RPMI8226 (cell line): ENCODE results near the gene ZNF775.
A peak's percentile ranks its signal among the peaks of the same experiment; 100 is the strongest.

Source experiments
- DNase-seq: peaks from one replicate; pipeline ENCODE4 v3.0.0-alpha.2; 2015

The ZNF775 gene

DNA sequence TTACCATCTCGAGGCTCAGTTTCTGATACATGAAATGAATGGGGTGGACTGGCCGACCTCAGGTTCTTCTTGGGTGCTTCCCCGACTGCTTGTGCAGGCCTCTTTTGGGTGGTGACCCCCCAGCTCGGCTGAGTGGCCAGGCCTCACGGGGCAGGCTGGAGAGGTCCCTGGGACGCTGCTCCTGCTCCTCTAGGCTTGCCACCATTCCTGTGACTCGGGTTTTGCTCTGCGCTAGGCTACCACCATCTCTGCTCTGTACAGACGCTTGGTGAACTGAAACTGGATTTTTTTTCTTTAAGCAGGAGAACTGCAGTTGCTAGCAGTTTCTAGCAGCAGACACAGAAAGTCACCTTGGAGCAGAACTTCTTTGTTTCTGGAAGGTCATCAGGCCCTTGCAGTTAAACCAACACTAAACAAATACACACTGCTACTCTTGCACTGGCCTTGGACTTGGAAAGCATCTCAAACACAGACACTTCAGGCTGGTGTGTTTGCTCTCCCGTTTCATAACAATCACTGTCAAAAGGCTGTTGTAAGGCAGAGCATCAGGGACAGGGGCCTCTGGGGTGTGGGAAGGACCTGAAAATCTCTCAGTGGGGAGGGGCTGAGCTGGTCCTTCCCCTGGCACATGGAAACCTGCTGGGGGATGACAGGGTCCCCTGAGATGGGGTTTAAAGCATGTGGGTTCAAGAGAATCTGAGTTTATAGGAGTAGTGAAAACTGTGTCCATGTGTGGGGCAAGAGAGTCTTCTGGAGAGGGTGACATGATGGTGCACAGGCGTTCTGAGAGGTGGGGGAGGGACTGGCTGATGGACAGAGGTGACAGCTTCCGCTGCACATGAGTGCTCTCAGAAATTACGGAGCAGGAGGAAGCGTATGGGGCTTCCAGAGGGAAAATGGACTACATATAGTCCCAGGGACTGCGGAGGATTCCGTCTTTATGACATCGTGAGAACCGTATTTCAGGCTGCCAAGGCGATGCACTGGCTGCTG lies 36.3 kb downstream of the ZNF775 start:
- DNase-seq = peak; percentile 87

DNA sequence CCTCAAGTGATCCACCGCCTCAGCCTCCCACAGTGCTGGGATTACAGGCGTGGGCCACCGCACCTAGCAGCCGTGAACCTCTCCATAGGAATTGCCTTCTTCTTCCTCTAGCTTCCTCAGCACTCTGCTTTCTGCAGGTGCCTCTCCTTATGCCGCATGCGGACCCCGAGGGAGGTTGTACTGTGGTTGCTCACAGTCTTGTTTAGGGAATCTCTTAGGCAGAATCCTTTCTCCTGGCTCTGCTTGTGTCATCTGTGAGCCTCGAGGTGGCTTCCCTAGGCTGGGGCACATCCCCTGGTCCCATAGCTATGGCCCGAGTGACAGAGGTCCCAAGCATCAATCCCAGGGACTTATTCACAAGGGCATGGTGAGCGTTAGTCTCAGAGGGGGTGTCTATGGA lies 38.1 kb downstream of the ZNF775 start:
- no peak for DNase-seq

- no peak for DNase-seq
Measured at GRCh38 chr7:150417863-150418262, 38.7 kb downstream of the ZNF775 start.

- DNase-seq = no peak
Measured at GRCh38 chr7:150420242-150420641, 41.1 kb downstream of the ZNF775 start.

DNA sequence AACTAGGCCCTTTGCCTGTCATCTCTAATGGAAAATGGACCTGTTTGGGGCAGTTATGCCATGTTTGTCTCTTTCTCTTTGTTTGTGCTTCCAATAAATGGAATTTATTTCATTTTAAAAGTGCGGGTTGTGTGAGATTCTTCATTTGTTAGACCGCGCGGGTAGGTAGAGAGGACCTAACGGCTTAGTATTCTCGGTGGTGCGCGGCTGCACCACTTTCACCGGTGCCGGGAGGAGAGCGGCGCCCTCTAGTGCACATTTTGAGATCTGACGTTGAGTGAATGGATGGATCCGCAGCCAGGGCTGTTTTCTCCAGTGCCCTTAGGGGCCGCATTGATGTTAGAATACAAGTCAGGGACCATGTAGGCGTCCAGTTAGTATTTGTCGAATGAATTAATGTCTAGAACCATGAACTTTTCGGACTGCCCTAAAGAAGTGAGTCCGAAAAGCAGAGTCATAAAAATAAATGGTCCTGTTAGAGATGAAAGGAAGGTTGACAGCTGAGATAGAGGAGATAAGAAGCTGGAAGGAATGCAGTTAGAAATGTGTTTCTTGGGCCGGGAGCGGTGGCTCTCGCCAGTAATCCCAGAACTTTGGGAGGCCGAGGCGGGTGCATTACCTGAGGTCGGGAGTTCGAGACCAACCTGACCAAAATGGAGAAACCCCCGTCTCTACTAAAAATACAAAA lies 42.0 kb downstream of the ZNF775 start:
- DNase-seq = peak; percentile 92

- DNase-seq = no peak
Measured at GRCh38 chr7:150421831-150422230, 42.7 kb downstream of the ZNF775 start.

- DNase-seq = no peak
Measured at GRCh38 chr7:150425670-150426069, 46.5 kb downstream of the ZNF775 start.

DNA sequence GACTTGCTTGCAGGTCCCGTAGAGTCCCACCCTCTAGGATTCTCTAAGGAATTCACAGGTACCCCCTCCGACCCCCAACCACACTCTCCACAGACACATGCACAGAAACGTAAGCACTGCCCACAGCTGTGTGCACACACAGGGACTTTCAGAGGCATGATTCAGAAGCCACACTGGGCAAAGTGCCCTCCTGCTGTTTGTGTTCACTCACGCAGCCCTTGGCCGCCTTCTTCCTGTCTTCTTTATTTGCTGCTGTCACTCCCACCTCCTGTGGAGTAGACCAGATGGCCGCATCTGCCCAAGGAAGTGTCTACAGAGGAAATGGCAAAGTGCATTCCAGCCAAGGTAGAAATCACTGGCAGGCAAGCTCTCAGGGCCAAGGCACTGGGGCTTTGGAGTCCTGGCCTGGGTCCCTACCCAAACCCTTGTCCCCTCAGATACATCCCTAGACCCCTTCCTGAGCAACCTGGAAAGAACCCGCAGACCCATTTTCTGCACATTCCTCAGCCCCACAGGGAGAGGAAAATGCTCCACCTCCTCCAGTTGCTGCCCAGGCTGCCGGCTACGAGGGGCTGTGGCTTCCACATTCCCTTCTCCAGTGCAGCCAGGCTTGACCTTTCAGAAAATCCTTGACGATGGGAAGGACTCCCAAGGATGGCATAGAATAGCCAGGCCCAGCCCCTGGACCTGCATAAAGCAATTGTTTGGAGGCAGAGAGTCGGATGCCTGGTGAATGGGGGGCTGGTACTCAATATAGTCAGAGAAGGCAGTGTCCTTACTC lies 49.7 kb downstream of the ZNF775 start:
- DNase-seq = peak; percentile 95

DNA sequence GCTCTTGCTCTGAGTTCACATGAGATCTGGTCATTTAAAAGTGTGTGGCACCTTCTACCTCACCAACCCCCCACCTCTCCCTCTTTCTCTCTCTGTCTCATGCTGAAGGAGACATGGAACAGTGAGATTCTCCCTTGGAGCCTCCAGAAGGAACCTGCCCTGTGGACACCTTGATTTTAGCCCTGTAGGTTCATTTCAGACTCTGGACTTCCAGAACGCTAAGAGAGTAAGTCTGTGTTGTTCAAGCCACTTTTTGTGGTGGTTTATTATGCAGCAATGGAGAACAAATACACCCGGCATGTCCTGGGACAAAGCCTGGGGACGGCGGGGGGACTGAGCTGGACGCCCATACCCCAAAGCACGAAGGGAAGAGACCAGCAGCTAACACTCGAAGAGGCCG lies 50.6 kb downstream of the ZNF775 start:
- no peak for DNase-seq

DNA sequence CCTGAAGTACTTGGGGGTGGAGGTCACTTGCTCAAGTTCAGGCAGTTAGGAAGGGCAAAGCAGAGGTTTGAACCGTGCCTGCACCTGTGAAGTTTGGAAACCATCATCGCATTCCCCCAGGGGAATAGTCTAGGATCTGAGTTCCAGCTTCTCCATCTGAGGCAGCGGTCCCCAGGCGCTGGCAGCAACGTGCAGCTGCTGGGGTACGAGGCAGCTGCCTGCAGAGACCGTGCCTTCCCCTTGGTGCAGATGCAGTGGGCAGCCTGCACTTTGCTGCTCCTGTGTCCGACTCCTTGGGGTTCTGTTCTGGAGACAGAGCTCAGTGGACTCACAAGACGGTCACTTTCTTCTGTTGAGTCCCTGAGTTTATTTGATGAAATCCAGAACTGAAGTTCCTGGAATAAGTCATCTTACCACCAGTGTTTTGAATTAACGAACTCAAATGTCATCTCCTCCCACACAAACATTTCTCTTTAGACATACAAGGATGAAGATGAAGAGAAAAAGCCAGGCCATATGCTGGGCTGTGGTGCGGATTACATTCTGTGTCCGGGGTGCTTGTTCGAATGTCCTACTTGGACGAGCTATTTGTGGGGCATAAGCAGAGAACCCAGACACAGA lies 51.4 kb downstream of the ZNF775 start:
- no peak for DNase-seq

- DNase-seq = no peak
Measured at GRCh38 chr7:150431839-150432658, 52.9 kb downstream of the ZNF775 start.

DNA sequence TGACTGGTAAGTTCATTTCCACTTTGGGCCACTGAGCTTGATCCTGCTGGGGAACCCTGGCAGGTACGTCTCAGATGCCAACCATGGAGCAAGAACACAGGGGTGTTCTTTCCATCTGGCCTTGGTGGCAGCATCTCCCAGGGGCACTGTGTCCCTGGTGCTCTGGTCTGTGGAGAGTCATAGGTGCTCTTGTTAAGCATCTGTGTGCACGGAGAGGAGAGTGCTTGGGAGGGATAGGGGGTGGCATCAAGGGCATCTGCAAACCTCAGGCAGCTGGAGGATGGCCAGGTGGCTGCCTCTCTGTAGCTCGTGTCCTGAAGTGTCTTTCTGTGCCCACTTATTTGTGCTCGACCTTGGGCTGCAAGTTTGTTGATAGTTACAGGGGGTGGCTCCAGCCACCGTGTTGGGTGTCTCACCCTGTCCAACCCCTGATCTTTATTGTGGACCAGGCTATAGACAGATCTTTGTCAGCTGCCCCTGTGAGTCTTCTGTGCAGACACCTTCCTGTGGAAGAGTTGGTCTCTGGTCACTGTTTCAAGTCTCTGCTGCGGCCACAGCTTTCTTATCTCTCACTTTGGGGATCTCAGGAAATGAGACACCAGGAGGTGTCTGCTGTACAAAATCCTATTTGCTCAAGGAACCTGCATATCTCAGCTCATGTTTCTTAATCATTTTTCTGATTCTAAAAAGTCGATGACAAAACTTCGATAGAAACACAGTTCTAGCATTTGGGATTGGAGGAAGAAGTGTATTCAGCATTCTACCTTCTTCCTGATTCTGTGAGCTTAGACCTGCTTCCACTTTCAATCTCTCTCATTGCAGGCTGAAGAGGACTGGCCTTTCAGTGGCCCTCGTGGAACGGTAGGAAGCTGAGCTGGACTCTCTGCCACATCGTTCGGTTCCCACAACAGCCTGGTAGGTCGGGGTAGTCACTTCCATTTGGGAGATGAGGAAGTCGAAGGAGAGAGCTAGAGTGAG lies 54.1 kb downstream of the ZNF775 start:
- DNase-seq = peak; percentile 83

- no peak for DNase-seq
Measured at GRCh38 chr7:150434240-150434639, 55.1 kb downstream of the ZNF775 start.

GRCh38 chr7:150435047-150435389 lies 55.9 kb downstream of the ZNF775 start:
- no peak for DNase-seq

DNA sequence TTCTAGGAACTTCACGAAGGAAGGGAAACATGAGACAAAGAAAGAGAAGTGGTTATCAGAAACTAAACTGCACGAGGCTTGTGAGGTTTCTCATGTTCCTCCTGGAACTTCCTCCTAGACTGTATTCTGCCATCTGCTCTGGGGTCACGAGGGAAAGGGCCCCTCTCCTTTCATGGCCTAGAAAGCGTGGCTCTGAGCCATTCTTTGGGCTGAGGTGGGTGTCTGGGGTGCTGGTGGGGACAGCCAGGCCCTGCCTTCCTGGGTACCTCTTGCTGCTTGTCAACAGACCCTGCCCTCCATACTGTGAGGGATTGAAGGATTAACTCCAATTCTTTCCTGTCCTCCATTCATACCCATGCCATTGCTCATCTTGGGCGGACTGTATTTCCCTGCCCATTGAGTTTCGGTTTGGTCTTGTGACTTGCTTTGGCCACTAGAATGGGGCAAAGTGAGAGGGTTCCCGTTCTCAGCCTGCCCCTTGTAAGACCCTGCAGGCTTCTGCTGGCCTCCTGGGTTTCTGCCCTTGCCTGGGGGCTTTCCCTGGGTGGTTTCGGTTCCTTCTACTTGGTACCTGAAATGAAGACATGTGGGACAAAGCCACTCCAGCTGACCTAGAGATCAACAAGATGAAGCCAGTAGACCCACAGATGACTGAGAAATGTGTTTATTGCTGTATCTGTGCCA lies 56.4 kb downstream of the ZNF775 start:
- peak; percentile 98 for DNase-seq

DNA sequence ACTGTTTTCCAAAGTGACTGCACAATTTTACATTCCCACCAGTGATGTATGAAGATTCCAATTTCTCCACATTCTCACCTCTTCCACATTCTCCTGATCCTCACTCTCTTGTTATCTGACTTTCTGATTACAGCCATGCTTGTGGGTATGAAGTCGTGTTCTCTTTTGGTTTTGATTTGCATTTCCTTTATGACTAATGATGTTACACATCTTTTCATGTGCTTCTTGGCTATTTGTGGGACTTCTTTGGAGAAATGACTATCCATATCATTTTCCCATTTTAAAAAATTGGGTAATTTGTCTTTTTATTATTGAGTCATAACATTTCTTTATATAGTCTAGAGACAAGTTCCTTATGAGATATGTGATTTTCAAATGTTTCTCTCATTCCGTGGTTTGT lies 60.8 kb downstream of the ZNF775 start:
- no peak for DNase-seq

GRCh38 chr7:150441524-150441923 lies 62.4 kb downstream of the ZNF775 start:
- no peak for DNase-seq

DNA sequence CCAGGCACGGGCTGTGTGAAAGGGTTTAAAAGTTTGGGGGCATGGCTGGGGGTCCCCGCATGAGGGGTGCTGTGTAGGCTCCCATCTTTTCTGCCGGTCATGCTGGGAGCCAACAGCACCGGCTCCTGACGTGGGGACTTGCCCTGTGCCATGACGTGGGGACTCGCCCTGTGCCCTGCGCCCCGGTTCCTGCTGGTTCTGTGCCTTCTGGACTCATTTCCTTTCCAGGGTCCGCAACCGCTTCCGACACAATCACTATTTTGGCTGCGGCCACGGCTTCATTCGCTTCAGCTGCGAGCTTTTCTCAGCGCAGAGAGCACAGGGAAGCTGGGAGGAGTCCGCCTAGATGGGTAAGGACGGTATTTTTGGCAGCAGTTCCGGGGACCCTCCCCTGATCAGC lies 63.7 kb downstream of the ZNF775 start:
- no peak for DNase-seq

DNA sequence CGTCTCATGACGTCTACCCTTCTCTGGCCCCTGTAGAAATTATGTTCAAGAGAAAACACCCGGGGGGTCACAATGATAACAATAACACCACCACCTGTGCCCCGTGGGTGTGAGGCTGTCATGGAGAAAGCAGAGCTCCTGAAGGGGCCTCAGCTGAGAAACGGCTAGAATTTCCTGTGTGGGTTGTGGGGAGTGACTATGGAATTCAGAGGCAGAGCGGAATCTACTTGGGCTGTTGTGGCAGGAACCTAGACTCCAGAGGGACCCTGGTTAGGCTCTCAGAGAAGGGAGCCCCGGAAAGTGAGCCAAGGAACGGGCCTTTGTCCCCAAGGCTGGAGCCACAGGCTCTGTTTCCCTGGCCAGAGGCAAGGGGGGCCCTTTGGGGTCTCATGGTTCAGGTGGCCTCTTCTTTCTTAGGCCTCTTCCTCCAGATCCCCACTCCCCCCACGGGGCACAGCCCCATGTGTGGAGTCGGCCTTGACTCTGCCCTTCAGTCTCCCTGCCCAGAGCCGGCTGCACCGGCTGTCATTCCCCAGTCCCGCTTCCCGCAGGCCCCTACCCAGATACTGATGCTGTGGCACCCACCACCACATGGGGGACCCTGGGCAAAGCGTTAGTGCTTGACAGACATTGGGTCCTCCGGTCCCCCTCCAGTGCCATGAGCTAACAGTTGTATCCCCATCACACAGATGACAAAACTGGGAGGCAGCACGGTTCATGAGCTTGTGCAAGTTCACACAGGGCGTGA lies 64.8 kb downstream of the ZNF775 start:
- DNase-seq = no peak
